T47D (cell line): Measurements from ENCODE around the gene RPRD1B.
A peak's percentile ranks its signal among the peaks of the same experiment; 100 is the strongest.

Source experiments
- DNase-seq, 2 experiments: peaks; one replicate each; pipeline versions ENCODE4 v3.0.0 to v3.0.0-alpha.2; 2011 to 2012; ENCODE audit warnings: low read depth in 1 of 2, low spot score in 1 of 2
- JUND ChIP-seq: IDR thresholded peaks from 2 replicates; pipeline ENCODE4 v1.6.1; 2012; ENCODE audit warnings: low read depth
- in situ Hi-C: cut with HindIII; loops from 2 replicates; pipeline ENCODE4 v1.10.0; 2016; ENCODE audit warnings: low sequenced_read_pairs, low pct_unique_long_range_greater_than_20kb

RPRD1B gene

GRCh38 chr20:38129893-38130609 is 96.5 kb downstream of the RPRD1B start:
- no peak for DNase-seq
- in situ Hi-C loops = no loop called here
- no peak for TF ChIP-seq JUND

GRCh38 chr20:38130687-38131587 is 97.4 kb downstream of the RPRD1B start:
- no peak for DNase-seq

GRCh38 chr20:38131588-38132121 is 98.1 kb downstream of the RPRD1B start:
- TF ChIP-seq JUND = no peak
- in situ Hi-C loops = no loop called here
- DNase-seq = peak in 1 of 2 experiments; percentile 51

More at GRCh38 chr20:38130687-38131587, 97.4 kb downstream of the RPRD1B start:
- TF ChIP-seq JUND = no peak
- in situ Hi-C loops = no loop called here

GRCh38 chr20:38132156-38132909 is 98.8 kb downstream of the RPRD1B start:
- TF ChIP-seq JUND = no peak
- in situ Hi-C loops = no loop called here
- DNase-seq = no peak

- in situ Hi-C loops = no loop called here
- no peak for TF ChIP-seq JUND
- no peak for DNase-seq
Observed at GRCh38 chr20:38132910-38133501, 99.5 kb downstream of the RPRD1B start.

GRCh38 chr20:38133680-38134426 is 100.3 kb downstream of the RPRD1B start:
- TF ChIP-seq JUND = no peak
- in situ Hi-C loops = no loop called here
- no peak for DNase-seq

- no peak for TF ChIP-seq JUND
- peak in 1 of 2 experiments; percentile 66 for DNase-seq
- in situ Hi-C loops = no loop called here
Observed at GRCh38 chr20:38134427-38135270, 101.1 kb downstream of the RPRD1B start.

- no peak for DNase-seq
- in situ Hi-C loops = no loop called here
- no peak for TF ChIP-seq JUND
Observed at GRCh38 chr20:38135271-38135650, 101.7 kb downstream of the RPRD1B start.

GRCh38 chr20:38135651-38136420 is 102.3 kb downstream of the RPRD1B start:
- no peak for TF ChIP-seq JUND
- DNase-seq = no peak
- in situ Hi-C loops = no loop called here
